ENCODE measurements around the gene ORC5. TPM values are rescaled to one million over a fixed set of nuclear protein-coding genes. Genes with fewer than 3 reads are reported as not detected.

The ORC5 gene
- total RNA-seq (2013; cell fraction: nucleolus; rRNA removed) = 54.7 and 55.9 TPM in 2 replicates
- 28.4 and 29.8 TPM in 2 replicates for total RNA-seq (2014; rRNA removed)
- total RNA-seq (2014; rRNA removed; fragmentation: Illumina TruSeq; extraction: Trizol) = 26.0 and 27.5 TPM in 2 replicates
- total RNA-seq (2021) = 28.1 TPM in 2 replicates
- 7.2 TPM for polyA plus RNA-seq (2011; ENCODE audit: low read depth)
- 14.8 and 17.9 TPM in 2 replicates for polyA plus RNA-seq (2011; rRNA removed)
- polyA plus RNA-seq (2011; cell fraction: cytosol; rRNA removed) = 10.6 and 10.9 TPM in 2 replicates
- 9.7 and 18.7 TPM in 2 replicates for polyA plus RNA-seq (2011; cell fraction: nucleus; rRNA removed)
- polyA plus RNA-seq (2012) = 13.9 and 15.7 TPM in 2 replicates
- polyA plus RNA-seq (2014; fragmentation: Illumina TruSeq; extraction: Trizol) = 32.3 and 40.1 TPM in 2 replicates
- polyA plus RNA-seq (2014; fragmentation: Nextera tagmentation; extraction: Ambion mirVana) = 10 to 100 TPM; 42.2 to 58.6 TPM
- 19.1 and 22.8 TPM in 2 replicates for polyA plus RNA-seq (2014; rRNA removed)
- 10 to 100 TPM; 51.4 TPM for polyA plus RNA-seq (2016; fragmentation: Nextera tagmentation; extraction: Ambion mirVana)
- 12.6 and 16.2 TPM in 2 replicates for polyA minus RNA-seq (2011; rRNA and poly(A)+ RNA removed)
- polyA minus RNA-seq (2011; cell fraction: cytosol; rRNA and poly(A)+ RNA removed) = 6.1 and 6.9 TPM in 2 replicates
- polyA minus RNA-seq (2011; cell fraction: nucleus; rRNA and poly(A)+ RNA removed) = 23.7 and 40.7 TPM in 2 replicates
- Bru-seq, nascent RNA = percentile 73 among the genes with signal in this experiment
- percentile 62 among the genes with signal in this experiment for BruChase-seq, experiment 1, labeled RNA remaining after a 6-hour chase
- BruChase-seq, experiment 2, labeled RNA remaining after a 2-hour chase = percentile 64 among the genes with signal in this experiment
- long read RNA-seq, experiment 1, transcript ORC5-201 (14 exons, 1,958 nt) = major isoform, 28 of 31 reads
- long read RNA-seq, experiment 1, partial matches to known transcripts = 1 of 31 reads
- long read RNA-seq, experiment 1, other reads (novel, unspliced or antisense) = 1 of 31 reads
- long read RNA-seq, experiment 2, transcript ORC5-201 (14 exons, 1,958 nt) = major isoform, 111 of 165 reads
- long read RNA-seq, experiment 2, transcript ORC5-207 (7 exons, 1,214 nt) = minor isoform, 11 of 165 reads
- long read RNA-seq, experiment 2, partial matches to known transcripts = 26 of 165 reads
- long read RNA-seq, experiment 2, other reads (novel, unspliced or antisense) = 13 of 165 reads

DNA sequence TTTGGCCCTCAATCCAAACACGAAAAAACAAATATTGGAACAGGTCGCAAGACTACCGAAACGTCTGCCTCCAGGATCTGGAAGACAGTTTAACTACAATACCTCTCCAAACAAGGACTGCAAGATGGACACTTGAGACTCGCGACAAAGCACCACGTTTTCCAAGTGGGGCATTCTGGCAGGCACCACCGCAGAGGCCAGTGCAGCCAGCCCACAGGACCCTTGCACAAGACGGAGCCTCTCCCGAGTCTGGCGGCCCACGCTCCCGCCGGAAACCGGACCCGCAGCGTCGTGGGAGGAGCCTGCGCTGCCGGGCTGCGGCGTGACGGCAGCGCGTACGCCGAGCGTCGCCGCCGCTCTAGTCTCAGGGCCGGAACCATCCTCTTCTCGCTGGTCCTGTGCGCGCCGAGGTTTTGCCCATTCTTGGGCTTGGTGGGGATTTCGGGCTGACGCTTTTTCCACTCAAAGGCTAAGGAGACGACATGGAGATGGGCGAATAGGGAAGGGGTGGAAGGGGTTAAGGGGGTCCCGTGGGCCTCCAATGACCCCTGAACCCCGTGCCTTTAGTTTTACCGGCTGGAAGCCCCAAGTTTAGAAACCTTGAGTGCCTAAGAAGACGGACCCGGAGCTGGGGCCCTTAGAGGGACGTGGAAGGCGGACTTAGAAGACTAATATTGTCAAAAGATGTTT is at the start of gene ORC5:
Gene ORC5 (minus strand): TSS at position 283 of the 690 bp plus-strand sequence. CDS start 109 bp downstream, at position 174.
- H3K9me3 ChIP-seq (replicated peaks; ENCODE audit: control insufficient read depth, insufficient read depth, low read length) = no peaks in the 10 kb centered on the region
- H3K4me3 ChIP-seq = peak within 1 kb of the TSS; percentile 93
- WGBS (ENCODE audit: insufficient coverage, insufficient replicate concordance, low lambda C conversion rate, missing lambda C conversion rate) = under 1% methylated on average over 46 of the region's 47 CpGs
- ChIA-PET SMC1A (ENCODE audit: uncharacterized antibody, unreplicated experiment) (interaction anchor here (0.8 kb wide), 1 partner anchor 48 kb away, joined by 3 read pairs; no protein-coding TSS in a partner anchor), CTCF (interaction anchor here (1.3 to 2.3 kb wide), 3 partner anchors 17 to 635 kb away, joined by 3 to 15 read pairs (median 3); no protein-coding TSS in a partner anchor), RAD21 (ENCODE audit: unreplicated experiment) (interaction anchor here (2.4 kb wide), 1 partner anchor 24 kb away, joined by 5 read pairs; no protein-coding TSS in a partner anchor), POLR2A (no interaction called here)
- peak; percentile 44 for DNase-seq (ENCODE audit: low read depth, low spot score)
- H3K4me2 ChIP-seq (ENCODE audit: control insufficient read depth, insufficient read depth) = peak within 1 kb of the TSS; percentile 97
- H2AFZ ChIP-seq (ENCODE audit: control insufficient read depth, low read depth, low read length) = peak within 1 kb of the TSS; percentile 86
- H3K79me2 ChIP-seq (ENCODE audit: control insufficient read depth, insufficient read depth, low read length) = peaks cover 30% of the 10 kb centered on the region
- H3K9ac ChIP-seq (ENCODE audit: control insufficient read depth, insufficient read depth, low read length) = peak within 1 kb of the TSS; percentile 91
- ATAC-seq = peak; percentile 99
- peak within 1 kb of the TSS; percentile 84 for H3K27ac ChIP-seq (ENCODE audit: control insufficient read depth, insufficient read depth)
- in situ Hi-C loops (cut with MboI) (no loop called here), intact Hi-C loops (cut with micrococcal nuclease; ENCODE audit: unreplicated experiment) (no loop called here)
- H3K27me3 ChIP-seq (replicated peaks in 1 of 2; ENCODE audit: control insufficient read depth in 2 of 2, insufficient read depth in 2 of 2, low read length in 1 of 2) = no peaks in the 10 kb centered on the region
- peaks cover 0 to 1% of the 10 kb centered on the region in 2 experiments; a peak in 2 of 4 replicates for H3K36me3 ChIP-seq (ENCODE audit: control insufficient read depth in 2 of 2, insufficient read depth in 2 of 2, low read length in 1 of 2)
- H4K20me1 ChIP-seq (ENCODE audit: control insufficient read depth, insufficient read depth) = no peaks in the 10 kb centered on the region
- H3K4me1 ChIP-seq (ENCODE audit: control insufficient read depth, insufficient read depth, low read length) = peaks cover 4% of the 10 kb centered on the region
- BruUV-seq (replicated peaks) = no TSS peak
- peak; percentile 78 for FAIRE-seq
- TF ChIP-seq SRF (IDR thresholded peaks at IDR 0.05; ENCODE audit: low read depth in 2 of 2, low read length in 2 of 2) (0 out of 4 replicates have a peak, but pooled peaks of 1 of the 2 experiments have one; percentile 8), POLR2AphosphoS2 (IDR thresholded peaks at IDR 0.05; ENCODE audit: low read depth, low read length) (peak; percentile 65; the same call in 1 of the 2 replicates), RCOR1 (conservative IDR thresholded peaks at IDR 0.05; ENCODE audit: low read depth, low read length) (no peak), SMARCA5 (IDR thresholded peaks at IDR 0.05) (peak; percentile 98), TCF3 (IDR thresholded peaks at IDR 0.05; ENCODE audit: borderline replicate concordance, insufficient read depth, low read depth, low read length) (0 out of 2 replicates have a peak, but pooled peaks have one; percentile 49), MXI1 (IDR thresholded peaks at IDR 0.05; ENCODE audit: low read depth, low read length) (peak; percentile 70)
- TF ChIP-seq, protein P1, sequence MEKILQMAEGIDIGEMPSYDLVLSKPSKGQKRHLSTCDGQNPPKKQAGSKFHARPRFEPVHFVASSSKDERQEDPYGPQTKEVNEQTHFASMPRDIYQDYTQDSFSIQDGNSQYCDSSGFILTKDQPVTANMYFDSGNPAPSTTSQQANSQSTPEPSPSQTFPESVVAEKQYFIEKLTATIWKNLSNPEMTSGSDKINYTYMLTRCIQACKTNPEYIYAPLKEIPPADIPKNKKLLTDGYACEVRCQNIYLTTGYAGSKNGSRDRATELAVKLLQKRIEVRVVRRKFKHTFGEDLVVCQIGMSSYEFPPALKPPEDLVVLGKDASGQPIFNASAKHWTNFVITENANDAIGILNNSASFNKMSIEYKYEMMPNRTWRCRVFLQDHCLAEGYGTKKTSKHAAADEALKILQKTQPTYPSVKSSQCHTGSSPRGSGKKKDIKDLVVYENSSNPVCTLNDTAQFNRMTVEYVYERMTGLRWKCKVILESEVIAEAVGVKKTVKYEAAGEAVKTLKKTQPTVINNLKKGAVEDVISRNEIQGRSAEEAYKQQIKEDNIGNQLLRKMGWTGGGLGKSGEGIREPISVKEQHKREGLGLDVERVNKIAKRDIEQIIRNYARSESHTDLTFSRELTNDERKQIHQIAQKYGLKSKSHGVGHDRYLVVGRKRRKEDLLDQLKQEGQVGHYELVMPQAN (conservative IDR thresholded peaks at IDR 0.05) = peak; percentile 81
- TF ChIP-seq, protein P2, sequence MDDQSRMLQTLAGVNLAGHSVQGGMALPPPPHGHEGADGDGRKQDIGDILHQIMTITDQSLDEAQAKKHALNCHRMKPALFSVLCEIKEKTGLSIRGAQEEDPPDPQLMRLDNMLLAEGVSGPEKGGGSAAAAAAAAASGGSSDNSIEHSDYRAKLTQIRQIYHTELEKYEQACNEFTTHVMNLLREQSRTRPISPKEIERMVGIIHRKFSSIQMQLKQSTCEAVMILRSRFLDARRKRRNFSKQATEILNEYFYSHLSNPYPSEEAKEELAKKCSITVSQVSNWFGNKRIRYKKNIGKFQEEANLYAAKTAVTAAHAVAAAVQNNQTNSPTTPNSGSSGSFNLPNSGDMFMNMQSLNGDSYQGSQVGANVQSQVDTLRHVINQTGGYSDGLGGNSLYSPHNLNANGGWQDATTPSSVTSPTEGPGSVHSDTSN (IDR thresholded peaks at IDR 0.05; ENCODE audit: insufficient replicate concordance, low read depth, low read length) = no peak
- TF ChIP-seq, protein P3, sequence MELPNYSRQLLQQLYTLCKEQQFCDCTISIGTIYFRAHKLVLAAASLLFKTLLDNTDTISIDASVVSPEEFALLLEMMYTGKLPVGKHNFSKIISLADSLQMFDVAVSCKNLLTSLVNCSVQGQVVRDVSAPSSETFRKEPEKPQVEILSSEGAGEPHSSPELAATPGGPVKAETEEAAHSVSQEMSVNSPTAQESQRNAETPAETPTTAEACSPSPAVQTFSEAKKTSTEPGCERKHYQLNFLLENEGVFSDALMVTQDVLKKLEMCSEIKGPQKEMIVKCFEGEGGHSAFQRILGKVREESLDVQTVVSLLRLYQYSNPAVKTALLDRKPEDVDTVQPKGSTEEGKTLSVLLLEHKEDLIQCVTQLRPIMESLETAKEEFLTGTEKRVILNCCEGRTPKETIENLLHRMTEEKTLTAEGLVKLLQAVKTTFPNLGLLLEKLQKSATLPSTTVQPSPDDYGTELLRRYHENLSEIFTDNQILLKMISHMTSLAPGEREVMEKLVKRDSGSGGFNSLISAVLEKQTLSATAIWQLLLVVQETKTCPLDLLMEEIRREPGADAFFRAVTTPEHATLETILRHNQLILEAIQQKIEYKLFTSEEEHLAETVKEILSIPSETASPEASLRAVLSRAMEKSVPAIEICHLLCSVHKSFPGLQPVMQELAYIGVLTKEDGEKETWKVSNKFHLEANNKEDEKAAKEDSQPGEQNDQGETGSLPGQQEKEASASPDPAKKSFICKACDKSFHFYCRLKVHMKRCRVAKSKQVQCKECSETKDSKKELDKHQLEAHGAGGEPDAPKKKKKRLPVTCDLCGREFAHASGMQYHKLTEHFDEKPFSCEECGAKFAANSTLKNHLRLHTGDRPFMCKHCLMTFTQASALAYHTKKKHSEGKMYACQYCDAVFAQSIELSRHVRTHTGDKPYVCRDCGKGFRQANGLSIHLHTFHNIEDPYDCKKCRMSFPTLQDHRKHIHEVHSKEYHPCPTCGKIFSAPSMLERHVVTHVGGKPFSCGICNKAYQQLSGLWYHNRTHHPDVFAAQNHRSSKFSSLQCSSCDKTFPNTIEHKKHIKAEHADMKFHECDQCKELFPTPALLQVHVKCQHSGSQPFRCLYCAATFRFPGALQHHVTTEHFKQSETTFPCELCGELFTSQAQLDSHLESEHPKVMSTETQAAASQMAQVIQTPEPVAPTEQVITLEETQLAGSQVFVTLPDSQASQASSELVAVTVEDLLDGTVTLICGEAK (IDR thresholded peaks at IDR 0.05; ENCODE audit: borderline replicate concordance) = peak; percentile 42; the same call in 1 of the 2 replicates
